Measurements from ENCODE around the gene MX1. TPM values are rescaled to one million over a fixed set of nuclear protein-coding genes. Genes with fewer than 3 reads are reported as not detected.
A peak's percentile ranks its signal among the peaks of the same experiment; 100 is the strongest.

MX1 gene
- polyA plus RNA-seq, 3 donors: 42.7 to 73.3 (median 60.5) TPM

DNA sequence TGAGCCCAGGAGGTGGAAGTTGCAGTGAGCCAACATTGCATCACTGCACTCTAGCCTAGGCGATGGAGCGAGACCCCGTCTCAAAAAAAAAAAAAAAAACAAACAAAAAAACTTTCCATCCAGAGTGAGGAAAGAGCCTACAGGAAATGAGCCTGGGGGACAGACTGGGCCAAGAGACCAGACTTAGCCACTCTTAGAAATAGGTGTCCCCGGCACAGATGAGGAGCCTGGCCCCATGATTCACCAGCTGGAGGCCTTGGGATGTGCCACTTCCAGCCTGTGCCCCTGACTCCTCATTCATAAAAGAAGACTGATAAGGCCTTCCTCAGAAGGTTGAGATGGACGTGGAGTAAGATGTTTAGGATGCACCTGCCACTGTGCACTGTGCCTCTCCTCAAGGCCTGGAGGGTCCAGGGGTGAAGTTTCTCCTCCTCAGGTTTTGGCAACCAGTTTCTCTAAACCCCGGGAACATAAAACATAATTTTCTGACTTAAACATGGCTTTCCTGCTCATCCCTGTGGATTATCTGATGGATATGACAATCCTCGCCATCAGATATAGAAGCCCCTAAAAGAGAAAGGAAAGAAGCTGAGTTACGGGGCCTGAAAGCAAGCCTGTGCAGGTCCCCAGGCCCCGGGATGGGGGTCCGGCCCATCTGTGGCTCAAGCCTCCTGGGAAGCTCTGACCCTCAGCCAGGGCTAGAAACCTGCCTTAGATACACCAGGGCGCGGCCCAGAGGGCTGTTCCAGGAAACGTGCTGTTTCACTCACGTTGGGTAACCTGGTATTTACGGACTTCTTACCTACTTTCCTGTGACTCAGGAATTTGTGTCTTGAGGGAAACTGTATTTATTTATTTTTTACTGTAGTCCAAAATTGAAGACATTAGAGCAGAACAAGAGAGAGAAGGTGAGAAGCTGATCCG, 26.0 kb downstream of the MX1 start:
- Mint-ChIP-seq H3K36me3 (peaks cover 90 to 95% of the 10 kb centered on the region in 2 donors), H3K27me3 (ENCODE audit: low read depth in 3 of 3) (no peaks in the 10 kb centered on the region), H3K27ac (peak overlapping the region in 2 of 7 donors; percentile 12 to 48), H3K4me3 (no peak overlapping the region), H3K4me1 (no peaks in the 10 kb centered on the region), H3K9me3 (peaks cover 0 to 3% (median 0%) of the 10 kb centered on the region in 7 donors)
- Histone ChIP-seq H3K9ac (ENCODE audit: insufficient read depth, low read length, poor library complexity, severe bottlenecking) (no peak overlapping the region), H3K4me1 (ENCODE audit: control insufficient read depth in 1 of 2, insufficient read depth in 2 of 2, low read length in 2 of 2) (no peaks in the 10 kb centered on the region), H2AFZ (ENCODE audit: insufficient read depth, low read depth, low read length, poor library complexity, severe bottlenecking) (no peak overlapping the region), H3K79me2 (ENCODE audit: insufficient read depth, low read length) (no peaks in the 10 kb centered on the region), H3K27ac (ENCODE audit: low read depth in 1 of 2, low read length in 2 of 2) (no peak overlapping the region), H3K36me3 (replicated peaks in 1 of 2; ENCODE audit: control insufficient read depth in 1 of 2, insufficient read depth in 2 of 2, low read length in 2 of 2) (peaks cover 60 to 96% of the 10 kb centered on the region in 2 donors), H3K4me2 (replicated peaks; ENCODE audit: extremely low read depth, low read length, poor library complexity, severe bottlenecking) (no peak overlapping the region), H3K27me3 (ENCODE audit: control insufficient read depth in 2 of 2, insufficient read depth in 2 of 2, low read length in 2 of 2) (no peaks in the 10 kb centered on the region), H3K4me3 (replicated peaks in 1 of 3; ENCODE audit: low read depth in 2 of 3, low read length in 3 of 3) (no peak overlapping the region), H4K20me1 (ENCODE audit: insufficient read depth, low read length) (peaks cover 3% of the 10 kb centered on the region), H3K9me3 (replicated peaks in 1 of 2; ENCODE audit: control insufficient read depth in 1 of 2, insufficient read depth in 1 of 2, low read length in 2 of 2) (no peaks in the 10 kb centered on the region)
- no peak for DNase-seq
- 95% methylated on average over 6 of the region's 16 CpGs for WGBS (ENCODE audit: insufficient coverage)
- intact Hi-C loops (cut with micrococcal nuclease): no loop called here
- TF ChIP-seq, protein P1, sequence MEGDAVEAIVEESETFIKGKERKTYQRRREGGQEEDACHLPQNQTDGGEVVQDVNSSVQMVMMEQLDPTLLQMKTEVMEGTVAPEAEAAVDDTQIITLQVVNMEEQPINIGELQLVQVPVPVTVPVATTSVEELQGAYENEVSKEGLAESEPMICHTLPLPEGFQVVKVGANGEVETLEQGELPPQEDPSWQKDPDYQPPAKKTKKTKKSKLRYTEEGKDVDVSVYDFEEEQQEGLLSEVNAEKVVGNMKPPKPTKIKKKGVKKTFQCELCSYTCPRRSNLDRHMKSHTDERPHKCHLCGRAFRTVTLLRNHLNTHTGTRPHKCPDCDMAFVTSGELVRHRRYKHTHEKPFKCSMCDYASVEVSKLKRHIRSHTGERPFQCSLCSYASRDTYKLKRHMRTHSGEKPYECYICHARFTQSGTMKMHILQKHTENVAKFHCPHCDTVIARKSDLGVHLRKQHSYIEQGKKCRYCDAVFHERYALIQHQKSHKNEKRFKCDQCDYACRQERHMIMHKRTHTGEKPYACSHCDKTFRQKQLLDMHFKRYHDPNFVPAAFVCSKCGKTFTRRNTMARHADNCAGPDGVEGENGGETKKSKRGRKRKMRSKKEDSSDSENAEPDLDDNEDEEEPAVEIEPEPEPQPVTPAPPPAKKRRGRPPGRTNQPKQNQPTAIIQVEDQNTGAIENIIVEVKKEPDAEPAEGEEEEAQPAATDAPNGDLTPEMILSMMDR (IDR thresholded peaks at IDR 0.05): no peak

DNA sequence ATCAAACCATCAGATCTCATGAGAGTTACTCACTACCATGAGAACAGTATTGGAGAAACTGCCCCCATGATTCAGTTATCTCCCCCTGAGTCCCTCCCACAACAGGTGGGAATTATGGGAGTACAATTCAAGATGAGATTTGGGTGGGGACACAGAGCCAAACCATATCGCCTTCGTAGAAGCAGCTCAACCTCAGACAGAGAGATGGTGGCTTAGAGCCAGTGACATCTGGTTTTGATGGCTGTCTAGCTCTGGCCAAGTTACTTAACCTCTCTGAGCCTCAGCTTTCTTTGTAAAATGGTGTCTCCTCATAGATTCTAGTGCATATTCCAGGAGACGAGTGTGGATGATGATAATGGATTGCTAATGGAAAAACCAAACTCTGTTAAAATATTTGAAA, 27.2 kb downstream of the MX1 start:
- no peak overlapping the region for H3K9ac ChIP-seq (ENCODE audit: insufficient read depth, low read length, poor library complexity, severe bottlenecking)
- H3K4me3 ChIP-seq (replicated peaks in 1 of 3; ENCODE audit: low read depth in 2 of 3, low read length in 3 of 3): no peak overlapping the region
- no peak overlapping the region for H3K4me3 Mint-ChIP-seq
- peaks cover 90 to 94% of the 10 kb centered on the region in 2 donors for H3K36me3 Mint-ChIP-seq
- TF ChIP-seq, protein P1 (IDR thresholded peaks at IDR 0.05): no peak
- no peak overlapping the region for H3K4me2 ChIP-seq (replicated peaks; ENCODE audit: extremely low read depth, low read length, poor library complexity, severe bottlenecking)
- H3K9me3 ChIP-seq (replicated peaks in 1 of 2; ENCODE audit: control insufficient read depth in 1 of 2, insufficient read depth in 1 of 2, low read length in 2 of 2): no peaks in the 10 kb centered on the region
- DNase-seq: no peak
- no peak overlapping the region for H2AFZ ChIP-seq (ENCODE audit: insufficient read depth, low read depth, low read length, poor library complexity, severe bottlenecking)
- H3K27me3 Mint-ChIP-seq (ENCODE audit: low read depth in 3 of 3): peaks cover 0 to under 1% (median 0%) of the 10 kb centered on the region in 3 donors
- H3K27ac ChIP-seq (ENCODE audit: low read depth in 1 of 2, low read length in 2 of 2): no peak overlapping the region
- H3K4me1 ChIP-seq (ENCODE audit: control insufficient read depth in 1 of 2, insufficient read depth in 2 of 2, low read length in 2 of 2): no peaks in the 10 kb centered on the region
- intact Hi-C loops (cut with micrococcal nuclease): no loop called here
- 100% methylated on average over 2 of the region's 3 CpGs for WGBS (ENCODE audit: insufficient coverage)
- H4K20me1 ChIP-seq (ENCODE audit: insufficient read depth, low read length): peaks cover 4% of the 10 kb centered on the region
- H3K4me1 Mint-ChIP-seq: no peaks in the 10 kb centered on the region
- peak overlapping the region in 1 of 7 donors; percentile 32 for H3K27ac Mint-ChIP-seq
- no peaks in the 10 kb centered on the region for H3K79me2 ChIP-seq (ENCODE audit: insufficient read depth, low read length)
- peaks cover 60 to 96% of the 10 kb centered on the region in 2 donors for H3K36me3 ChIP-seq (replicated peaks in 1 of 2; ENCODE audit: control insufficient read depth in 1 of 2, insufficient read depth in 2 of 2, low read length in 2 of 2)
- no peaks in the 10 kb centered on the region for H3K9me3 Mint-ChIP-seq
- no peaks in the 10 kb centered on the region for H3K27me3 ChIP-seq (ENCODE audit: control insufficient read depth in 2 of 2, insufficient read depth in 2 of 2, low read length in 2 of 2)
